HUES48 (cell line): ENCODE data around the gene INPP4A.
"Not testable (repeated sequence)": the region's sequence is repeated elsewhere in the genome, so short reads cannot be mapped to it uniquely, and the experiment has no call there.

Experiments
- H3K27ac ChIP-seq: one replicate; pipeline ENCODE4 v1.7.0; 2013; ENCODE audit warnings: low read depth, low read length, inconsistent platforms
- H3K27me3 ChIP-seq: 2 replicates; pipeline ENCODE4 v1.6.1; 2013; ENCODE audit warnings: mild to moderate bottlenecking, low read length; ENCODE audit not compliant: control insufficient read depth, insufficient read depth
- H3K36me3 ChIP-seq: 2 replicates; pipeline ENCODE4 v1.6.1; 2013; ENCODE audit warnings: low read length; ENCODE audit not compliant: control insufficient read depth, insufficient read depth
- H3K4me1 ChIP-seq: 2 replicates; pipeline ENCODE4 v1.6.1; 2013; ENCODE audit warnings: mild to moderate bottlenecking, low read length; ENCODE audit not compliant: control insufficient read depth, insufficient read depth
- H3K4me3 ChIP-seq: 2 replicates; pipeline ENCODE4 v1.5.1; 2013; ENCODE audit warnings: mild to moderate bottlenecking, low read depth, low read length
- H3K9ac ChIP-seq: 2 replicates; pipeline ENCODE4 v1.6.1; 2013; ENCODE audit warnings: mild to moderate bottlenecking, low read depth, low read length, moderate library complexity
- H3K9me3 ChIP-seq: 2 replicates; pipeline ENCODE4 v1.6.1; 2013; ENCODE audit warnings: low read length; ENCODE audit not compliant: control insufficient read depth, insufficient read depth

Gene INPP4A

DNA sequence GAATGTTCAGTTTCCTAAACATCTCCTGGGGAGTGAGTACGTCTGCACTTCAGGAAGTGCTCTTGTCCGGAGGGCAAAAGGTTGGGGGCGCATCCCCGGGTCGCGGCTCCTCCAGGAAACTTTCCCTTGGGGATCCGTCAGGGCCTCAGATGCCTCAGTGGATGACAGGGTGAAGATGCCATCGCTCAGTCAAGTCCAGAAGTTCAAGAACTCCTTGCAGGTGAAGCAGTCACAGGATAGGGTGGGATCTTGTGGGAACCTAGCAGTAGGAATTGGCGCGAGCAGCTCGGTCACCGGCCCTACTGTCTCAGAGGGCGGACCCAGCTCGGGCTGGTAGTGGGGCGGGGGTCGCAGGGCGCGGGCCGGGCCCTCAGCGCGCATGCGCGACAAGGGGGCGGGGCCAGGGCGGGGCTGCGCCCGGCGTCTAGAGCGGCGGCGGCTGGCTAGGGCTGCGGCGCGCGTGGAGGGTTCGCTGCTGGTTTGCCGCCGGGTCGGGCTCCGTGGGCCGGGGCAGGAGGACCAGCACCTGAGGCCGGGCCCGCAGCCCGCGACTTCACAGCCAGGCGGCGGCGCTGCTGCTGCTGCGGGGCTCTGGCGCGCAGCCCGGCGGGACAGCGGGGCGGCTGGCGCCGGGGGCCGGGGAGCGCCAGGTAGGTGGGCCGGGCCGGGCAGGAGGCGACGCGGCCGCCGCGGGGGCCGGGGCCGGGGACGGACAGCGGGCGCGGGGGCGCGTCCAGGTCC, at the start of gene INPP4A:
Gene INPP4A (plus strand): TSS at position 423 of the 741 bp plus-strand sequence. CDS start 75,191 bp downstream, outside the sequence.
- Histone ChIP-seq H3K9me3 (0 out of 2 replicates have a peak, but pooled peaks cover 3% of the 10 kb centered on the region), H3K36me3 (no peaks in the 10 kb centered on the region), H3K27me3 (no peaks in the 10 kb centered on the region), H3K4me1 (peaks cover 54% of the 10 kb centered on the region), H3K9ac (peak within 1 kb of the TSS; percentile 28), H3K27ac (peak within 1 kb of the TSS; percentile 68), H3K4me3 (peak within 1 kb of the TSS; percentile 80)

DNA sequence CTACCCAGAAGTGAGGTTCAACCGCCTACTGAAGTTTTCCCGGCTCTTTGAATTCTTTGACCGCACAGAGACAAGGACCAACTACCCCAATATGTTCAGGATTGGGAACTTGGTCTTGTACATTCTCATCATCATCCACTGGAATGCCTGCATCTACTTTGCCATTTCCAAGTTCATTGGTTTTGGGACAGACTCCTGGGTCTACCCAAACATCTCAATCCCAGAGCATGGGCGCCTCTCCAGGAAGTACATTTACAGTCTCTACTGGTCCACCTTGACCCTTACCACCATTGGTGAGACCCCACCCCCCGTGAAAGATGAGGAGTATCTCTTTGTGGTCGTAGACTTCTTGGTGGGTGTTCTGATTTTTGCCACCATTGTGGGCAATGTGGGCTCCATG, 48.7 kb upstream of the INPP4A start:
- no peak overlapping the region for H3K27ac ChIP-seq
- no peaks in the 10 kb centered on the region for H3K36me3 ChIP-seq
- peaks cover 8% of the 10 kb centered on the region for H3K4me1 ChIP-seq
- H3K9me3 ChIP-seq, result no peaks in the 10 kb centered on the region
- no peak overlapping the region for H3K9ac ChIP-seq
- no peaks in the 10 kb centered on the region for H3K27me3 ChIP-seq
- H3K4me3 ChIP-seq, result no peak overlapping the region

DNA sequence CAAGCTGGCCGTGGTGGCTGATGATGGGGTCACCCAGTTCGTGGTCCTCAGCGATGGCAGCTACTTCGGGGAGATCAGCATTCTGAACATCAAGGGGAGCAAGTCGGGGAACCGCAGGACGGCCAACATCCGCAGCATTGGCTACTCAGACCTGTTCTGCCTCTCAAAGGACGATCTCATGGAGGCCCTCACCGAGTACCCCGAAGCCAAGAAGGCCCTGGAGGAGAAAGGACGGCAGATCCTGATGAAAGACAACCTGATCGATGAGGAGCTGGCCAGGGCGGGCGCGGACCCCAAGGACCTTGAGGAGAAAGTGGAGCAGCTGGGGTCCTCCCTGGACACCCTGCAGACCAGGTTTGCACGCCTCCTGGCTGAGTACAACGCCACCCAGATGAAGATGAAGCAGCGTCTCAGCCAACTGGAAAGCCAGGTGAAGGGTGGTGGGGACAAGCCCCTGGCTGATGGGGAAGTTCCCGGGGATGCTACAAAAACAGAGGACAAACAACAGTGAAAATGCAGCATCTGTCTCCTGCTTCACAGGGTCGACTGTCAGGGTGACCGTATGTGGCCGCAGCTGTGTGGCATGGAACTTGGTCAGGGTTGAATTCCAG, 47.8 kb upstream of the INPP4A start:
- H3K27ac ChIP-seq, result no peak overlapping the region
- no peak overlapping the region for H3K4me3 ChIP-seq
- H3K9ac ChIP-seq, result no peak overlapping the region
- H3K4me1 ChIP-seq, result peaks cover 8% of the 10 kb centered on the region
- no peaks in the 10 kb centered on the region for H3K27me3 ChIP-seq
- H3K36me3 ChIP-seq, result no peaks in the 10 kb centered on the region
- no peaks in the 10 kb centered on the region for H3K9me3 ChIP-seq

DNA sequence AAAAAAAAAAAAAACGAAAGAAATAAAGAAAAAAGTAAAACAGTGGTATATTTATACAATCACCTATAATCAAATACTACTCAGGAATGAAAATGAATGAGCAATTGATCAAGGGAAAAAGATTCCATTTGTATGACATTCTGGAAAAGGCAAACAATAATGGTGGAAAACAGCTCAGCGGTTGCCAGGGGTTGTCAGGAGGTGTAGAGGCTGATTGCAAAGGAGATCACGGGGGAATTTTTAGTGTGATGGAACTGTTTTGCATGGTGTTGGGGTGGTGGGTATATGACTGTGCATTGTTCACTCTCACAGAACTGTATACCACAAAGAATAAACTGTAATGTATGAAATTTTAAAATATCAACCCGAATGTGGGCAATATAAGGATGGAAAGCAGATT, 45.5 kb upstream of the INPP4A start:
- Histone ChIP-seq H3K4me3 (no peak overlapping the region), H3K9me3 (no peaks in the 10 kb centered on the region), H3K27me3 (no peaks in the 10 kb centered on the region), H3K36me3 (no peaks in the 10 kb centered on the region), H3K9ac (no peak overlapping the region), H3K27ac (no peak overlapping the region), H3K4me1 (peaks cover 8% of the 10 kb centered on the region)

DNA sequence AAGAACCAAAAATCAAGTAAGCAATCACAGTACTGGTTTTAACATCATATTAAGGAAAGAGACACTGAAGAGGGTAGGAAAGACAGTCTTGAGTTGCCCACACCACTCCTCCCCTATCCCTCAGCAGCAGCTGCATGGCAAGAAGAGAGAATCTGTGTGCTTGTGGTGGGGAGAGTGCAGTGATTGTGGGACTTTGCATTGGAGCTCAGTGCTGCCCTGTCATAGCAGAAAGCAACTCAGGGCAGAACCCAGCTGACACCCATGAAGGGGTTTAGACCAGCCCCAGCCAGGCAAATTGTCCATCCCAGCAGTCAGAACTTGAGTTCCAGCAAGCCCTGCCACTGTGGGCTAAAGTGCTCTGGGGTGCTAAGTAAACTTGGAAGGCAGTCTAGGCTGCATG, 40.8 kb upstream of the INPP4A start:
- Histone ChIP-seq H3K4me1 (peaks cover 9% of the 10 kb centered on the region), H3K27me3 (no peaks in the 10 kb centered on the region), H3K4me3 (no peak overlapping the region), H3K27ac (no peak overlapping the region), H3K9me3 (no peaks in the 10 kb centered on the region), H3K36me3 (no peaks in the 10 kb centered on the region), H3K9ac (no peak overlapping the region)

DNA sequence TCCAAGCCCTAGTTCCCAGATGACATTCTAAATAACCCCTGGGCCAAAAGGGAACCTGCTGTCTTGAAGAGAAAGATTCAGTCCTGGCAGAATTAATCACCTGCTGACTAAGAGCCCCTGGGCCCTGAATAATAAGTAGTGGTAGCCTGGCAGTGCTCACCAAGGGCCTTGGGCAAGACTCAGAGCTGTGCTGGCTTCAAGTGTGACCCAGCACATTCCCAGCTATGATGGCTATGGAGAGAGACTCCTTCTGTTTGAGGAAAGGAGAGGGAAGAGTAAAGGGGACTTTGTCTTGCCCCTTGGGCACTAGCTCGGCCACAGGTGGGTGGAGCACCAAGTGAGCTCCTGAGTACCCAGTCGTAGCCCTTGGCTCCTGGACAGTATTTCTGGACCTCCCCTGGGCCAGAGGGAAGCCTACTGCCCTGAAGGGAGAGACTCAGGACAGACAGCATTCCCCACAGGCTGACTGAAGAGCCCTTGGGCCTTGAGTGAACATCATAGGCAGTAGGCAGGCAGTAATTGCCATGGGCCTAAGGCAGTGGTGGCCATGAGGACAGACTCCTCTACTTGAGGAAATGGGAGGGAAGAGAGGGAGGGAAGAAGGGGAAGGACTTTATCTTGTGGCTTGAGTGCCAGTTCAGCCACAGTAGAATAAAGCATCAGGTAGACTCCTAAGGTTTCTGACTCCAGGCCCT, 40.0 kb upstream of the INPP4A start:
- Histone ChIP-seq H3K9ac (no peak overlapping the region), H3K27ac (no peak overlapping the region), H3K36me3 (no peaks in the 10 kb centered on the region), H3K4me3 (no peak overlapping the region), H3K9me3 (no peaks in the 10 kb centered on the region), H3K27me3 (no peaks in the 10 kb centered on the region), H3K4me1 (peaks cover 9% of the 10 kb centered on the region)

DNA sequence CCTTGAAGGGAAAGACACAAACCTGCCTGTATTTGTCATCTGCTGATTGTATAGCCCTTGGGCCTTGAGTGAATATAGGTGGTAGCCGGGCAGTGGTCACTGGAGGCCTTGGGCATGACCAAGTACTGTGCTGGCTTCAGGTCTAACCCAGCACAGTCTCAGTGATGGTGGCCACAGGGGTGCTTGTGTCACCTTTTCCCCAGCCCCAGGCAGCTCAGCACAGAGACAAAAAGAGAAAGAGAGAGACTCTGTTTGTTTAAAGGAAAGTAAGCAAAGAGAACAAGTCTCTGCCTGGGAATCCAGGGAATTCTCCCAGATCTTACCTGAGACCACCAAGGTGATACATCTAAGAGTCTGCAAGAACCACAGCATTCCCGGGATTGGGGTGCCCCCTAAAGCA, 39.4 kb upstream of the INPP4A start:
- Histone ChIP-seq H3K36me3 (no peaks in the 10 kb centered on the region), H3K4me3 (no peak overlapping the region), H3K27me3 (no peaks in the 10 kb centered on the region), H3K9me3 (no peaks in the 10 kb centered on the region), H3K9ac (no peak overlapping the region), H3K4me1 (peaks cover 9% of the 10 kb centered on the region), H3K27ac (no peak overlapping the region)

DNA sequence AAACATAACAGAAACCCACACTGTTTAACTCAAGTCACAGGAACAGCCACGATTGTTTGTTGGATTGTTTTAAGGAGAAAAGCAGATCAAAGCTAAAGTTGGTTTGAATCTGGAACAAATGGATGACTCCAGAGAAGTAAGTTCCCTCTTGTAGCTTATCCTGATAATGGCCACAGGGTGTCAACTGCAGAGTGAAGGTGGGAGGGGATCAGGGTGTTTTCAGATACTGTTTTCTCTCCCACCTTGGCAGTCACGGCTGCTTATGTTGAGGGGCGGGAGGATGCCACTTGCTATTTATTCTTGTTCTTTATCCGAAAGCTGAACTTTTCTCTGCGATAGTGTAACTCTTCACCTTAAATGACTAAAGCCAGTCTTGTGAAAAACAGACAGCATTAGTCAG, 36.5 kb upstream of the INPP4A start:
- Histone ChIP-seq H3K9ac (no peak overlapping the region), H3K36me3 (no peaks in the 10 kb centered on the region), H3K9me3 (peaks cover 2% of the 10 kb centered on the region; the same call in 1 of the 2 replicates), H3K27me3 (no peaks in the 10 kb centered on the region), H3K27ac (no peak overlapping the region), H3K4me3 (no peak overlapping the region), H3K4me1 (peaks cover 9% of the 10 kb centered on the region)

DNA sequence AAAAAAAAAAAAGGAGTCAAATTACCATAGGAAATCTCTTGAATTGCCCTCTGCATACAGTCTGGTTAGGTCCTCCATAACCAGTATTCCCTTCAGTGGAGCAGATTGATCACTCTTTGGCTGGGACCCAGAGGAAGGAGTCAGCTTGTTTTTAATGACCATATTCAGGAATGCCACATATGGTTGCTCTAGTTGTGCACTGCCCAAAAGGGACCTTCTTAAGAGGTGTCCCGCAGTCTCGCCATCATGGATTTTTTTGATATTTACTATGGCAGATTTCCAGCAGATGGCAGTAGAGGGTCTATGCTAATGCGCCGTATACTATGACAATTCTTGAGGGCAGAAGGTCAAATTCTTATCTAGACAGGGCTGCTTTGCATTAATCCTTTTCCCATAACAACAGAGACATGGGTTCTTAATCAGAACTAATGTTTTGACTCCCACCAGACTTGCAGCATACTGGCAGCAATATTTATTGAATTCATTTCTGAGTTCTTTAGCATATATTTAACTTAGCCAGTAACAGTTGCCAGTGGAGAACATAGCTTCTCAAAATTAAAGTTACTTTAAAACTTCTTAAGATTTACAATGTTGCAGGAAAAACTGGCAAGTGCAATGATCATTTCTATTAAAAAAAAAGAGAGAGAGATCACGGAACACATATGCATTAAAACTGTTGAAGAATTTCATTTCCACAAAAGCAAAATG, 31.8 kb upstream of the INPP4A start:
- H3K9ac ChIP-seq, result no peak overlapping the region

DNA sequence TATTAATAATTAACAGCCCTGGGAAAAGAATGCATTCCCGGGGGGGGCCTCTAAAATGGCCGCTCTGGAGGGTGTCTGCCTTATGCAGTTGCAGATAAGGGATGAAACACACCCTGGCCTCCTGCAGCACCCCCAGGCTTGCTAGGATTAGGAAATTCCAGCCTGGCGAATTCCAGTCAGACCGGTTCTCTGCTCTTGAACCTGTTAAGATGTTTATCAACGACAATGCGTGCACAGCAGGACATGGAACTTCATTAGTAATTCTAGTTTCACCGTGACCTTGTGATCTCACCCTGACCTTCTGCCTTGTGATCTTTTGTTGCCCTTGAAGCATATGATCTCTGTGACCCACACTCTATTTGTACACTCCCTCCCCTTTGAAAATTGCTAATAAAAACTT, 30.4 kb upstream of the INPP4A start:
- H3K4me3 ChIP-seq, H3K27me3 ChIP-seq, H3K36me3 ChIP-seq, H3K27ac ChIP-seq, H3K4me1 ChIP-seq, H3K9ac ChIP-seq: not testable (repeated sequence)
- peaks cover 26% of the 10 kb centered on the region for H3K9me3 ChIP-seq

More for the DNA sequence above, 31.8 kb upstream of the INPP4A start:
- no peaks in the 10 kb centered on the region for H3K36me3 ChIP-seq
- H3K9me3 ChIP-seq, result peaks cover 26% of the 10 kb centered on the region
- H3K27ac ChIP-seq, result no peak overlapping the region
- H3K4me3 ChIP-seq, result 0 out of 2 replicates have a peak overlapping the region, but pooled peaks have one; percentile 25
- H3K27me3 ChIP-seq, result no peaks in the 10 kb centered on the region
- H3K4me1 ChIP-seq, result peaks cover 9% of the 10 kb centered on the region
